Fibroblast of the aortic adventitia (primary cell): Measurements from ENCODE around the gene PROSER2. TPM values are rescaled to one million over a fixed set of nuclear protein-coding genes. Genes with fewer than 3 reads are reported as not detected.
"Not testable (repeated sequence)": the region's sequence is repeated elsewhere in the genome, so short reads cannot be mapped to it uniquely, and the experiment has no call there.

Source experiments
- DNase-seq: peaks from one replicate; pipeline ENCODE4 v3.0.0-alpha.2; 2010; ENCODE audit warnings: low read depth
- H3K4me3 ChIP-seq: 2 replicates; pipeline ENCODE4 v1.5.1; 2011; ENCODE audit warnings: low read depth, mild to moderate bottlenecking, control low read depth, low read length, moderate library complexity
- total RNA-seq: library from RNA; depleted of rRNA; stranded (reverse); fragments of >200 nt; gene quantifications from 2 replicates; pipeline ENCODE4 v1.2.3, GENCODE V29; 2012; ENCODE audit warnings: low replicate concordance
- TF ChIP-seq, protein P1 (sequence below): IDR thresholded peaks from 2 replicates; pipeline ENCODE4 v1.5.1; 2011; ENCODE audit warnings: mild to moderate bottlenecking, low read length, control low read depth, inconsistent platforms; ENCODE audit not compliant: insufficient read depth

The PROSER2 gene
- total RNA-seq, 1 donor = 3.1 TPM

DNA sequence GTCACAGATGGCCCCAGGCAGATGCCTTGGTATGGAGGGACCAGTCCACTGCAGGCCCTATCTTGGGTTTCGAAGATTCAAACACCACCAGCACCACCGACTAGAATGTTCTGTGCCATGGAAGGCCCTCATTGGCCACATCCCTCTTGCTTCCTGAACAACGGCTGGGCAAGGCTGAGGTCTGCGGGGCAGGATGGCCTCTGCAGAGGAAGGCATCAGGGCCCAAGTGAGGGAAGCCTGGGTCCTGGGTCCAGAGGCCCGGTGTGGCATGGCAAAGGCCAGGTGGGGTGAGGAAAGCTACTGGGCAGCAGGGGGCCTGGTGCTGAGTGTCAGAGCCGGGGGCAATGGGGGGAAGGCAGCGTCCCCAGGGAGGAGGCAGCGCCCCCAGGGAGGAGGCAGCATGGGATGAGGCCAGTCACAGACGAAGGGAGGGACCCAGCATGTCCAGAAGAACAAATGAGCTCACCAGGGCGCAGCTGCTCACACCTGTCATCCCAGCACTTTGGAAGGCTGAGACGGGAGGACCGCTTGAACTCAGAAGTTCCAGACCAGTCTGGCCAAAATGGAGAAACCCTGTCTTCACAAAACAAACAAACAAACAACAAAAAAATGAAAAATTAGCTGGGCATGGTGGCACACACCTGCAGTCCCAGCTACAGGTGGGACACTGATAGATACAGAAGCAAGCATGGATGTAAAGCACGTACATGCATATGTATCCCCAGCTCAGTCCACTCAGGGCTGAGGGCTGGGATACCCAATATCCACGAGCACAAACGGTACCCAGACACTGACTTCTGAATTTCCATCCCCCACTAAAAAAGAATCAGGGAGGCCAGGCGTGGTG is 64.4 kb downstream of the PROSER2 start:
- TF ChIP-seq, protein P1, sequence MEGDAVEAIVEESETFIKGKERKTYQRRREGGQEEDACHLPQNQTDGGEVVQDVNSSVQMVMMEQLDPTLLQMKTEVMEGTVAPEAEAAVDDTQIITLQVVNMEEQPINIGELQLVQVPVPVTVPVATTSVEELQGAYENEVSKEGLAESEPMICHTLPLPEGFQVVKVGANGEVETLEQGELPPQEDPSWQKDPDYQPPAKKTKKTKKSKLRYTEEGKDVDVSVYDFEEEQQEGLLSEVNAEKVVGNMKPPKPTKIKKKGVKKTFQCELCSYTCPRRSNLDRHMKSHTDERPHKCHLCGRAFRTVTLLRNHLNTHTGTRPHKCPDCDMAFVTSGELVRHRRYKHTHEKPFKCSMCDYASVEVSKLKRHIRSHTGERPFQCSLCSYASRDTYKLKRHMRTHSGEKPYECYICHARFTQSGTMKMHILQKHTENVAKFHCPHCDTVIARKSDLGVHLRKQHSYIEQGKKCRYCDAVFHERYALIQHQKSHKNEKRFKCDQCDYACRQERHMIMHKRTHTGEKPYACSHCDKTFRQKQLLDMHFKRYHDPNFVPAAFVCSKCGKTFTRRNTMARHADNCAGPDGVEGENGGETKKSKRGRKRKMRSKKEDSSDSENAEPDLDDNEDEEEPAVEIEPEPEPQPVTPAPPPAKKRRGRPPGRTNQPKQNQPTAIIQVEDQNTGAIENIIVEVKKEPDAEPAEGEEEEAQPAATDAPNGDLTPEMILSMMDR = no peak
- H3K4me3 ChIP-seq = no peak overlapping the region
- no peak for DNase-seq

DNA sequence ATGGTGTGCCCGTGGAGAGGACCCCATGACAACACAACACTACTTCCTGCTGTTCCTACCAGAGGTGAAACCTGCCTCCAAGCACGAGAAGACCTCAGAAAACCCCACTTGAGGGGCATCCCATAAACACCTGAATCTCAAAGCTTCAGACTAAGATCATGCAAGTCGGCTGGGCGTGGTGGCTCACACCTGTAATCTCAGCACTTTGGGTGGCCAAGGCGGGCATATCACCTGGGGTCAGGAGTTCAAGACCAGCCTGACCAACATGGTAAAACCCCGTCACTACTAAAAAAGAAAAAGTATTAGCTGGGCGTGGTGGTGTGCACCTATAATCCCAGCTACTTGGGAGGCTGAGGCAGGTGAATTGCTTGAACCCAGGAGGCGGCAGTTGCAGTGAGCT is 66.1 kb downstream of the PROSER2 start:
- H3K4me3 ChIP-seq = not testable (repeated sequence)

DNA sequence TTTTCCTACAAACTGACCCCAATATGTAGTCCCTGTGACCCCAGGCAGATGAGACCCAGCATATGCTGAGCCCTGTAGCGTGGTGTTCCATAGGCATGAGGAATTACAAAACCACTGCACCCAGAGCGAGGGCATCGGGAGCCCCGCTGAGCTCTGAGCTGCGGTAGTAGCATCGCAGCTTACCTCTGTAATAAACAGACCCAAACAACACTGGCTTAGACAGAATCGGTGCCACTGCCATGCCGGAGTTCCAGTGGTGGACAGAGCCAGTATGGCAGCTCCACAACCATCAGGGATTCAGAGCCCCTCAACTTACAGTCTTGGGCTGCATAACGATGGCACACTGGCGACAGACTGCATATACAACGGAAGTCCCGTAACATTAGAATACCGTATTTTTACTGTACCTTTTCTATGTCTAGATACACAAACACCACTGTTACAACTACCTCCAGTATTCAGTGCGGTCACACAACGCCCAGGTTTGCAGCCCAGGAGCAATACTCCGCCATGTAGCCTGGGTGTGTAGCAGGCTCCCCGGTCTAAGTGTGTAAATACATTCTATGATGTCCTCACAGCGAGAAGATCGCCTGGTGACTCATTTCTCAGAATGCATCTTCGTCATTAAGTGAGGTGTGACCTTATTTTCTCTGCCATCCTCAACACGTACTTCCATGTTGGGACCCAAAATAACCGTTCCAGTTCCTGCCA is 68.8 kb downstream of the PROSER2 start:
- no peak overlapping the region for H3K4me3 ChIP-seq
- TF ChIP-seq, protein P1 = no peak
- no peak for DNase-seq

More for the DNA sequence above, 66.1 kb downstream of the PROSER2 start:
- DNase-seq = not testable (repeated sequence)

DNA sequence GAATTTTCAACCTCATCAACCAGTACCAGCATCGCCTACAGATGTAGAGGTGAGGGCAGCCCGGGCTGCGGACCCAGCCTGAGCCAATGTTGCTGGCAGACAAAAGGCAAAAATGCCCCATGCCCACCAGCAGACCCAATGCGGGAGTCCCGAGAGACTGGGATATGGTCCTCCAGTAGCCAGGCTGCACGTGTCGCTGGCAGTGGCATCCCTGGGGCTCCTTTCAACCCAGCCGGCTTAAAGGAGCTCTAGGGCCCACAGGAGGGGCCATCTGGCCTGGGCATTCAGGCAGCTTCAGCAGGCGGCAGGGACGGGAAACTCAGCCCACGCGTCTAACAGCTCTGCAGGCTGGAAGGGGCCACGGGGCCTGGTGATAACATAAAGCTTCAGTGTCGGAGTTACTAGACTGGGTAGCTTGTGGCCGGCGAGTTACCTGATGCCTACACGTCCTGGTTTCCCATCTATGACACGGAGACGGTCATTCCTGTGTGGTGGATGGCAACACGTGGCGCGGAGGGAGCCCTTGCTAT is 70.7 kb downstream of the PROSER2 start:
- no peak overlapping the region for H3K4me3 ChIP-seq
- TF ChIP-seq, protein P1 = no peak
- DNase-seq = no peak

DNA sequence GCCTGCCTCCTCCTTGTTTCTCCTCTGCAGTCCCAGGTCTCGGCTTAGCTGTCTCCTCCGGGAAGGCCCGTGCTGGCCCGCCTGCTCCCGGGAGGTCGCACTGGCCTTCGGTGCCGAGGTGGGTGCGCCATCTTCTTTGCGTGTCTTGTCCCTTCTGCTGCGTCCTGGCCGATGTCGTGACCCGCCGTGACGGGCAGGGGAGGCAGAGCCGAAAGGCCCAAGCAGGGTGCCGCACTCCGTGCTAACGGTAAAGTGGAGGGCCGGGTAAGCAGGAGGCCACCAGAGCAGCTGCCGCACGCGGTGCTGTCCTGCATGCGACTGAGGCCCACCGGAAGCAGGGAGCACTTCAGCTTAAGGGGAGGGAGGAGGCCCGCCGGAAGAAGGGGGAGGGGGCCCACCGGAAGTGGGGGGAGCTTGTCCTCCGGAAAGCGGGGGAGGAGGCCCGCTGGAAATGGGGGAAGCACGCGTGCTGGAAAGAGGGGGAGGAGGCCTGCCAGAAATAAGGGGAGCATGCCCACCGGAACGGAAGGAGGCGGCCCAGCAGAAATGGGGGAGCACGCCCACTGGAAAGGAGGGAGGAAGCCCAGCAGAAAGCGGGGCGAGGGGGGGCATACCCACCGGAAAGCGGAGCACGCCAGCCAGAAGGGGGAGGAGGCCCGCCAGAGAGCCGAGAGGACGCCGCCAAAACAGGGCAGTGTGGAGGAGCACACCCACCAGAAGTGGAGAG is 71.4 kb downstream of the PROSER2 start:
- no peak overlapping the region for H3K4me3 ChIP-seq
- TF ChIP-seq, protein P1 = no peak
- no peak for DNase-seq

DNA sequence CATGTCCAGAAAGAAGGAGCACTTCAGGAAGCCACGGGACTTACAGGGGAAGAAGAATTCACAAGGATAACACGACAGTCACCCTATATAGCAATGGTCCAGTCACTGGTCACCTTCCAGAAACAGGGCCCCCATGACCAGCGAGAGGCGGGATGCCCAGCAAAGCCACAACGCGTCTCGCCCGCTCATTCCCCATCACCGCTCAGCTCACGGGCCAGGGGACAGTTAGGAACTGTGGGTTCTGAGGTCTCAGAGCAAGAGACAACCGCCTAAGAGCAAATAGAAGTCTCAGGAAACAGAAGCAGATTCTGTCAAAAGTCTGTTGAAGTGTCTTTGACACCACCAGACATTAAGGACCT is 71.9 kb downstream of the PROSER2 start:
- DNase-seq = no peak
- no peak overlapping the region for H3K4me3 ChIP-seq
- TF ChIP-seq, protein P1 = no peak

DNA sequence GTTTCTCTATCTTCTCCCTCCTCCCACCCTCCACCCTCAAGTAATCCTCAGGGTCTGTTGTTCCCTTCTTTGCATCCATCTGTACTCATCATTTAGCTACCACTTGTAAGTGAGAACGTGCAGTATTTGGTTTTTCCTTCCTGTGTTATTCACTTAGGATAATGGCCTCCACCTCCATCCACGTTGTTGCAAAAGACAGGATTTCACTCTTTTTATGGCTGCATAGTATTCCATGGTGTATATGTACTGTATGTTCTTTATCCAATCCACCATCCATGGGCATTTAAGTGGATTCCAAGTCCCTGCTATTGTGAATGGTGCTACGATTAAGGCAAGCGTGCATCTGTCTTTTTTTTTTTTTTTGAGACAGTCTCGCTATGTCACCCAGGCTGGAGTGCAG is 72.4 kb downstream of the PROSER2 start:
- TF ChIP-seq, protein P1 = no peak
- DNase-seq = no peak

More for the DNA sequence above, 72.4 kb downstream of the PROSER2 start:
- H3K4me3 ChIP-seq = no peak overlapping the region
